Brain microvascular endothelial cell (primary cell): ENCODE results near the gene CD200R1L.

Source experiments
- DNase-seq: peaks from one replicate; pipeline ENCODE4 v3.0.0-alpha.2; 2020
- H3K27ac ChIP-seq: fragments of 250-450 bp; sonication (Bioruptor Pico); 2 replicates; pipeline ENCODE4 v1.5.1; 2020; ENCODE audit warnings: mild to moderate bottlenecking, moderate library complexity
- H3K27me3 ChIP-seq: fragments of 250-450 bp; sonication (Bioruptor Pico); replicated peaks from 2 replicates; pipeline ENCODE4 v1.5.1; 2020; ENCODE audit warnings: mild to moderate bottlenecking
- H3K36me3 ChIP-seq: fragments of 250-450 bp; sonication (Bioruptor Pico); replicated peaks from 2 replicates; pipeline ENCODE4 v1.5.1; 2020; ENCODE audit warnings: mild to moderate bottlenecking
- H3K4me3 ChIP-seq: 2 replicates; pipeline ENCODE4 v1.5.1; 2011; ENCODE audit warnings: low read depth, mild to moderate bottlenecking, control low read depth, low read length, moderate library complexity
- in situ Hi-C: cut with HindIII; loops from 2 replicates; pipeline ENCODE4 v1.10.0; 2017; ENCODE audit warnings: low sequenced_read_pairs, low pct_ligation_motif_present
- TF ChIP-seq, protein P1 (sequence below): IDR thresholded peaks from 2 replicates; pipeline ENCODE4 v1.5.1; 2011; ENCODE audit warnings: low read depth, mild to moderate bottlenecking, moderate library complexity, low read length, control low read depth, inconsistent platforms; ENCODE audit errors: missing control alignments

The CD200R1L gene

DNA sequence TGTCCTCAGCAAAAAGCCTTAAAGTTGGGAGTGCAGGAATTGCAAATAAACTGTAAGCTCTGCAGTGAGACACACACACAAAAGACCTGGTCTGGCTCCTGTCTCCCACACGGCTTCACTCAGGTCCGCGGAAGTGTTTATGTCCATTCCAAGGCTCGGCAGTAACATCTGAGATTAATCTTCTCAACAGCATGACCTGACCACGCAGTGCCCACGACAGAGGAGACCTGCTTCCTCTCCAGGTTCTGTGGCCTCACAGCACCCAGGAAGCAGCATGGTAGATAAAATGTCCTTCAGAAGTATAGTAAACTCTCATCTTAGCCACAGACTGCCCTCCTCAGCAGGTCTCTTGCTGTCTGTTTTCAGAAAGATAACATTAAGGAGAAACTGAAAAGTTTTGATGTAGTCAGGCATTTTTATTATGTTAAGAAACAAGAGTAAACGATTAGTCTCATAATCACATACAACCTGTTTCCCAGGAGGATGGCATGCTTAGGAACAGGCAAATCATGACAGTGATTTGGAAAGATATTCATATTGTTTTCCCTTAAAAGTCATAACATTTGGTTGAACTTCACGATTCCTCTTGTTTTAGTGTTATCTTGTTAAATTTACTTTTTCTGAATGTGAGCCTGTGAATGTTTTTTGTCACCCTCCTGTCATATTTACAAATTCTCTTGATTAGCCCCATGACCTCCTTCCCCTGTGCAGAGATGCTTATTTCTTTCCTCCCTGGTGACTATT lies 34.6 kb downstream of the CD200R1L start:
- no peak overlapping the region for H3K27ac ChIP-seq
- no peak for DNase-seq
- H3K4me3 ChIP-seq, result no peak overlapping the region
- no peaks in the 10 kb centered on the region for H3K27me3 ChIP-seq
- H3K36me3 ChIP-seq, result no peaks in the 10 kb centered on the region
- TF ChIP-seq, protein P1, sequence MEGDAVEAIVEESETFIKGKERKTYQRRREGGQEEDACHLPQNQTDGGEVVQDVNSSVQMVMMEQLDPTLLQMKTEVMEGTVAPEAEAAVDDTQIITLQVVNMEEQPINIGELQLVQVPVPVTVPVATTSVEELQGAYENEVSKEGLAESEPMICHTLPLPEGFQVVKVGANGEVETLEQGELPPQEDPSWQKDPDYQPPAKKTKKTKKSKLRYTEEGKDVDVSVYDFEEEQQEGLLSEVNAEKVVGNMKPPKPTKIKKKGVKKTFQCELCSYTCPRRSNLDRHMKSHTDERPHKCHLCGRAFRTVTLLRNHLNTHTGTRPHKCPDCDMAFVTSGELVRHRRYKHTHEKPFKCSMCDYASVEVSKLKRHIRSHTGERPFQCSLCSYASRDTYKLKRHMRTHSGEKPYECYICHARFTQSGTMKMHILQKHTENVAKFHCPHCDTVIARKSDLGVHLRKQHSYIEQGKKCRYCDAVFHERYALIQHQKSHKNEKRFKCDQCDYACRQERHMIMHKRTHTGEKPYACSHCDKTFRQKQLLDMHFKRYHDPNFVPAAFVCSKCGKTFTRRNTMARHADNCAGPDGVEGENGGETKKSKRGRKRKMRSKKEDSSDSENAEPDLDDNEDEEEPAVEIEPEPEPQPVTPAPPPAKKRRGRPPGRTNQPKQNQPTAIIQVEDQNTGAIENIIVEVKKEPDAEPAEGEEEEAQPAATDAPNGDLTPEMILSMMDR, result no peak
- in situ Hi-C loops, result no loop called here

DNA sequence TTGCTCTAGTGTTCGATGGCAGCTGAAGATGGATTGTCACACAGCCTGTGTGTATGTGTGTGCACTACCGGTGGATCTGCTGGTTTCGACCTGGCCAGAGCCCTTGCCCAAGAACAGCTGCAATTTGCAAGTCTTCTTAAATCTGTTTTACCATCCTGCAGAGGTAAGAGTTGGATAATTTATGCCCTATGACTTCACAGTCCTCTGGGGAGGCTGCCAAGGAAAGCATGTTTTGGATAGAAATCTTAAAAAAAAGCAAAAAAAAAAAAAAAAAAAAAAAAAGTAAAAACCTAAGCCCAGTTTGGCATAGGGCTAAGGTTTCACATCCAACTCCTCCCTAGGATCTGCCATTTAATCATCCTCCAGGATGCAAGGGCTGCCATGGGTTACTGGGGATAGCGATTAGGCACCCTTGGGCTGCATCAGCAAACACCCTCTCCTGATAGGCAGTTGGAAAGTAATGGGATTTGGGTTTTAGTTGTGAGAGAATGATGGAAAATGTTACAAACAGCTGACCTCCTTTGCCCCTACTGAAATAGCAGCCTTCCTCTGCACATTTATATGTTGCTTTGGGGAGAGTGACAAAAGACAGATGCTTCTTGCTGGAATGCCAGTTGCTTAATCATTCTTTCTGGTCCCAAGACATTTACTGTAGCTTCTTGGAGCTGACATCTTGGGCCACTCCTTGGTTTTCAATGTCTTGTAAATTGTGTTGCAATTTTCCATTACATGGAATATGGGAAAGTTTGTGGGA lies 35.4 kb downstream of the CD200R1L start:
- Histone ChIP-seq H3K27me3 (no peaks in the 10 kb centered on the region), H3K4me3 (no peak overlapping the region), H3K27ac (no peak overlapping the region), H3K36me3 (no peaks in the 10 kb centered on the region)
- in situ Hi-C loops, result no loop called here
- TF ChIP-seq, protein P1, result no peak
- DNase-seq, result peak; percentile 20

DNA sequence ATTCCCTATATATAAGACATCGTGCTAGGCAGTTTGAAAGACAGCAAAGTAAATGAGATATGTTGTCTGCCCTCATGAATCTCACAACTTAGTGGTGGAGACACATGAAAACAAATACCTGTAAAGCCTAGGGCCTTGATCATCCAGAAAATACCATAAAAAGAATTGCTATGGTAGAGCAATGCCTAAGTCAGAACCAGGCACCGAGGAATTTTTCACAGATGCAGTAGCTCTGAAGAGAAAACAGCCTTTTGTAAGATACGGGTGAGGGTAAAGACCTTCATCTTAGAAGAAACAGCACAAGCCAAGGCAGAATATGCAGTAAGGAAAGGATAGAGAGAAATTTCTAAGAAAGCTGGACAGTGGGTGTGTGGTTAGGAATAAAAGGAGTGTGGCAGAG lies 36.1 kb downstream of the CD200R1L start:
- TF ChIP-seq, protein P1, result no peak
- DNase-seq, result no peak
- Histone ChIP-seq H3K4me3 (no peak overlapping the region), H3K27ac (no peak overlapping the region), H3K27me3 (no peaks in the 10 kb centered on the region), H3K36me3 (no peaks in the 10 kb centered on the region)
- in situ Hi-C loops, result no loop called here

DNA sequence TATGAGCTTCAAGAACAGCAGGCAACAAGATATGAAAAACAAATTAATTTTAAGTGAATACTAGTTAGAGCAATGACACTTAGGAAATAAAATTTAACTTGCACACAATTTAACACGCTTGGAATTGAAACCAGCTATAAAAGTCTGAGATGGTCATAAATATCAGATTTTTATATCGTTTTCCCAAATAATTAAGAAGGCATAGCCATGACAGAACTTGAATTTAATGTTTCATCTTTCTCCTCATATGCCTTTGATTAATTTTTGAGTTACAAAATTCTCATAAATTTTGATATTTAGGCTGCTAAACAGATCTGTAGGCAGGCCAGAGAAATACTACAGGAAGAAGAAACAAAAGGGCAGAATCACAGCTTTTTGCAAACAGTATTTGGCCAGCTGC lies 38.5 kb downstream of the CD200R1L start:
- H3K27me3 ChIP-seq, result no peaks in the 10 kb centered on the region
- in situ Hi-C loops, result no loop called here
- TF ChIP-seq, protein P1, result no peak
- H3K36me3 ChIP-seq, result no peaks in the 10 kb centered on the region
- no peak overlapping the region for H3K27ac ChIP-seq
- no peak for DNase-seq
- H3K4me3 ChIP-seq, result no peak overlapping the region

DNA sequence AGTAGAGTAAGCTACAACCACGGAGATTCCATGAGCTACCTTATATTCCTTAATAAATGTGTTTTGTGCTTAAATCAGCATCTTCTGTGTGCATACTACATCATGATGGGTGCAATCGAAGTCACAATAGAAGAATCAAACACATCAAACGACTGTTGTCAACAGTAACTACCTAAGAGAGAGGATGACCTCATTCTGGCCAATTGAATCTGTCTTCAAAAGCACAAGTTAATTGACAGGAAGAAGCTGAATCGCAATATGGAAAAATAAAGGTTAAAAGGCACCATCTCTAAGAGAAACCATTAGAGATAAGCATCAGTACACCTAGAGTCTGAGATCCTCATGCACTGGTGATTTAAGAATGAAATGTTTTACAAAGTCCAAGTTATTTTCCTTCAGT lies 39.0 kb downstream of the CD200R1L start:
- TF ChIP-seq, protein P1, result no peak
- DNase-seq, result no peak
- H3K27me3 ChIP-seq, result no peaks in the 10 kb centered on the region
- H3K27ac ChIP-seq, result no peak overlapping the region
- no peaks in the 10 kb centered on the region for H3K36me3 ChIP-seq
- no peak overlapping the region for H3K4me3 ChIP-seq
- in situ Hi-C loops, result no loop called here
